Keratinocyte (primary cell): Measurements from ENCODE around the gene SKIL.

ENCODE experiments used
- CTCF ChIP-seq, 3 experiments: IDR thresholded peaks in 1 of 3; conservative IDR thresholded peaks in 1 of 3; optimal IDR thresholded peaks in 1 of 3; 2 replicates in 2 of 3; 3 replicates in 1 of 3; pipeline versions ENCODE3 to v1.5.1; 2011; ENCODE audit warnings: low read length in 3 of 3, mild to moderate bottlenecking in 3 of 3, moderate library complexity in 2 of 3, control low read depth in 1 of 3, inconsistent platforms in 1 of 3; ENCODE audit not compliant: insufficient read depth in 2 of 3; ENCODE audit errors: extremely low read depth in 1 of 3
- EZH2 ChIP-seq: IDR thresholded peaks from one replicate; pipeline ENCODE4 v1.6.1; 2012; ENCODE audit warnings: inconsistent platforms, mild to moderate bottlenecking, low read length, moderate library complexity

DNA sequence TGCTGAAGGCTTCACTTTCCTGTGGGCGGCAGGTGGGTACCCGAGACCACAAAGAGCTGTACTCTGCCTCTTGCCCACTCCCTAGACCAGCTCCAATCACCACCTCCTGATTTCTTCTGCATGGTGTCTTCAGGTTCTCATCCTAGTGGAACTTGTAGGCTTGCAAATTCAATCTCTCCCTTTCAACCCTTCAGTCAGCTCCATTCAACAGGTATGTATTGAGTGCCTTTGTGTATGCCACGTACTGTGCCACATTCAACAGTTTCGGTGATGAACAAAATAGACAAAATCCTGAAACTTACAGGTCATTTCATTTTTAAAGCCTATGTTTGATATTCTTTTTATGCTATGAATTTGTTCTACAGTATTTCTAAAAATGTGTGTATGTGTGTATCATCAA, 55.8 kb downstream of the SKIL start:
- TF ChIP-seq CTCF (optimal IDR thresholded peaks at IDR 0.05 in 1 of 3, IDR thresholded peaks at IDR 0.05 in 1 of 3, conservative IDR thresholded peaks at IDR 0.05 in 1 of 3; ENCODE audit: extremely low read depth in 1 of 3, insufficient read depth in 2 of 3, low read length in 3 of 3) (no peak), EZH2 (no peak)
